Spleen (tissue), 7 donors: ENCODE data around the gene SRXN1.

ENCODE experiments used
- POLR2A ChIP-seq, 3 donors: fragments of 450-650 bp; IDR thresholded peaks; one replicate each; pipeline ENCODE4 v1.5.1; 2017; ENCODE audit warnings: antibody characterized with exemption in 3 of 3, mild to moderate bottlenecking in 1 of 3
- POLR2AphosphoS5 ChIP-seq, 3 donors: sonication (generic); formaldehyde crosslinking; IDR thresholded peaks; one replicate each; pipeline ENCODE4 v1.5.1; 2017; ENCODE audit warnings: antibody characterized with exemption in 3 of 3
- TF ChIP-seq, protein P1 (sequence below), 11 experiments: fragments of 200-600 bp in 7 of 11; fragments of 450-650 bp in 4 of 11; sonication (generic) in 4 of 11; IDR thresholded peaks in 8 of 11; conservative IDR thresholded peaks in 3 of 11; 1 replicate in 7 of 11; 2 replicates in 4 of 11; pipeline versions ENCODE4 v1.4.0 to v1.8.0; 2016 to 2021; ENCODE audit warnings: antibody characterized with exemption in 11 of 11, inconsistent platforms in 4 of 11, mild to moderate bottlenecking in 1 of 11
- donor health status: DM: no; HTN: no; CAD: no; lungs with moderate emphysema.
- donor health status: DM: no; HTN: no; CAD: no.
- donor health status: DM: no; HTN: no; CAD: no.

DNA sequence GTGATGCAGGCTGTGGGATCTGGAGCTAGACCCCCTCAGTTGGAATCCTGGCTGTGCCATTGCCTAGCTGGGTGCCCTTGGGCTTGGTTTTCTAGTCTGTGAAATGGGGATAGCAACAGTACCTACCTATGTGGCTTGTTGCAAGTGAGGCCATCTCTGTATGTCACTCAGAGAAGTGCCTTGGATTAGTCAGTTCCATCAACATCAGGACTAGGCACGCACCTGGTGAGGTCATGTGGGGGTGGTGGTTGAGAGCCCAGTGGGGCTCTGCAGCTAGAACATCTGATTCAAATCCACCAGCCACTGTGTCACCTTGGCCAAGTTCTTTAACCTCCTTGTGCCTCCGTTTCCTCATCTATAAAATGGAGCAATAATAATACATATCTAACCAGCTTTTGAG is 55.4 kb downstream of the SRXN1 start:
- TF ChIP-seq, protein P1, sequence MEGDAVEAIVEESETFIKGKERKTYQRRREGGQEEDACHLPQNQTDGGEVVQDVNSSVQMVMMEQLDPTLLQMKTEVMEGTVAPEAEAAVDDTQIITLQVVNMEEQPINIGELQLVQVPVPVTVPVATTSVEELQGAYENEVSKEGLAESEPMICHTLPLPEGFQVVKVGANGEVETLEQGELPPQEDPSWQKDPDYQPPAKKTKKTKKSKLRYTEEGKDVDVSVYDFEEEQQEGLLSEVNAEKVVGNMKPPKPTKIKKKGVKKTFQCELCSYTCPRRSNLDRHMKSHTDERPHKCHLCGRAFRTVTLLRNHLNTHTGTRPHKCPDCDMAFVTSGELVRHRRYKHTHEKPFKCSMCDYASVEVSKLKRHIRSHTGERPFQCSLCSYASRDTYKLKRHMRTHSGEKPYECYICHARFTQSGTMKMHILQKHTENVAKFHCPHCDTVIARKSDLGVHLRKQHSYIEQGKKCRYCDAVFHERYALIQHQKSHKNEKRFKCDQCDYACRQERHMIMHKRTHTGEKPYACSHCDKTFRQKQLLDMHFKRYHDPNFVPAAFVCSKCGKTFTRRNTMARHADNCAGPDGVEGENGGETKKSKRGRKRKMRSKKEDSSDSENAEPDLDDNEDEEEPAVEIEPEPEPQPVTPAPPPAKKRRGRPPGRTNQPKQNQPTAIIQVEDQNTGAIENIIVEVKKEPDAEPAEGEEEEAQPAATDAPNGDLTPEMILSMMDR (IDR thresholded peaks at IDR 0.05 in 8 of 11, conservative IDR thresholded peaks at IDR 0.05 in 3 of 11): no peak
- TF ChIP-seq POLR2A (IDR thresholded peaks at IDR 0.05) (no peak), POLR2AphosphoS5 (IDR thresholded peaks at IDR 0.05) (no peak)
